GM23338 (cell line): ENCODE results near the gene PCDH1. TPM values are rescaled to one million over a fixed set of nuclear protein-coding genes. Genes with fewer than 3 reads are reported as not detected.

Experiments
- ATAC-seq: fragments of 200-7000 bp; cut with Tn5 transposase; 3 replicates; pipeline ENCODE4 v1.9.1; 2020
- DNase-seq: peaks from one replicate; pipeline ENCODE4 v3.0.0-alpha.2; 2015; ENCODE audit warnings: low spot score
- H2AFZ ChIP-seq: fragments of 200-600 bp; sonication (generic); 2 replicates; pipeline ENCODE4 v1.8.0; 2016; ENCODE audit warnings: antibody characterized with exemption, mild to moderate bottlenecking, moderate library complexity
- H3F3A ChIP-seq: fragments of 200-600 bp; sonication (generic); replicated peaks from 2 replicates; pipeline ENCODE4 v1.8.0; 2017; ENCODE audit warnings: antibody characterized with exemption, mixed run types, low read depth
- H3K27ac ChIP-seq: fragments of 200-600 bp; sonication (generic); 2 replicates; pipeline ENCODE4 v1.6.1; 2016; ENCODE audit warnings: low read depth
- H3K27me3 ChIP-seq: fragments of 200-600 bp; sonication (generic); 2 replicates; pipeline ENCODE4 v1.8.0; 2016; ENCODE audit warnings: mild to moderate bottlenecking, mixed run types, moderate library complexity; ENCODE audit not compliant: insufficient read depth
- H3K36me3 ChIP-seq: fragments of 200-600 bp; sonication (generic); 2 replicates; pipeline ENCODE4 v1.8.0; 2016; ENCODE audit warnings: mild to moderate bottlenecking; ENCODE audit not compliant: insufficient read depth
- H3K4me1 ChIP-seq: fragments of 200-600 bp; sonication (generic); 2 replicates; pipeline ENCODE4 v1.8.0; 2016; ENCODE audit warnings: mild to moderate bottlenecking, moderate library complexity; ENCODE audit not compliant: insufficient read depth
- H3K4me2 ChIP-seq: fragments of 200-600 bp; sonication (generic); 2 replicates; pipeline ENCODE4 v1.7.1; 2017; ENCODE audit warnings: mixed run types
- H3K4me3 ChIP-seq: fragments of 200-600 bp; sonication (generic); 2 replicates; pipeline ENCODE4 v1.6.1; 2016; ENCODE audit warnings: mixed run types
- H3K79me2 ChIP-seq: fragments of 200-600 bp; sonication (generic); replicated peaks from 2 replicates; pipeline ENCODE4 v1.8.0; 2017; ENCODE audit warnings: mild to moderate bottlenecking; ENCODE audit not compliant: insufficient read depth
- H3K9me2 ChIP-seq: fragments of 200-600 bp; sonication (generic); 2 replicates; pipeline ENCODE4 v1.8.0; 2017; ENCODE audit not compliant: insufficient read depth
- H4K20me1 ChIP-seq: fragments of 200-600 bp; sonication (generic); replicated peaks from 2 replicates; pipeline ENCODE4 v1.8.0; 2017; ENCODE audit warnings: mild to moderate bottlenecking; ENCODE audit not compliant: insufficient read depth
- H3K27ac Mint-ChIP-seq: 2 replicates; pipeline ENCODE4 v1.8.0; 2020; ENCODE audit warnings: inconsistent platforms, mild to moderate bottlenecking, moderate library complexity, mixed read lengths
- H3K27me3 Mint-ChIP-seq: 3 replicates; pipeline ENCODE4 v1.8.0; 2022; ENCODE audit warnings: low read depth, mild to moderate bottlenecking, moderate library complexity, mixed read lengths, inconsistent platforms; ENCODE audit not compliant: insufficient read depth, poor library complexity
- H3K36me3 Mint-ChIP-seq: 3 replicates; pipeline ENCODE4 v1.8.0; 2021; ENCODE audit warnings: low read depth, mild to moderate bottlenecking, inconsistent platforms, moderate library complexity, mixed read lengths
- H3K4me1 Mint-ChIP-seq: 3 replicates; pipeline ENCODE4 v1.8.0; 2020; ENCODE audit warnings: mild to moderate bottlenecking, inconsistent platforms, mixed read lengths
- H3K4me3 Mint-ChIP-seq: 3 replicates; pipeline ENCODE4 v1.8.0; 2021; ENCODE audit warnings: moderate library complexity, mild to moderate bottlenecking, inconsistent platforms, mixed read lengths
- H3K9me3 Mint-ChIP-seq: 3 replicates; pipeline ENCODE4 v1.8.0; 2020; ENCODE audit warnings: moderate library complexity, mild to moderate bottlenecking, inconsistent platforms, mixed read lengths
- CREB1 ChIP-seq: fragments of 250-450 bp; sonication (Bioruptor Pico); IDR thresholded peaks from 2 replicates; pipeline ENCODE4 v1.5.0; 2020; ENCODE audit warnings: low read depth, mild to moderate bottlenecking, moderate library complexity
- ETS1 ChIP-seq: IDR thresholded peaks from 2 replicates; pipeline ENCODE4 v1.6.1; 2016; ENCODE audit warnings: antibody characterized with exemption
- EZH2 ChIP-seq: fragments of 200-600 bp; sonication (generic); IDR thresholded peaks from one replicate; pipeline ENCODE4 v1.8.0; 2017; ENCODE audit warnings: antibody characterized with exemption, mild to moderate bottlenecking, low read depth; ENCODE audit not compliant: unreplicated experiment
- NANOG ChIP-seq: IDR thresholded peaks from 2 replicates; pipeline ENCODE4 v1.6.1; 2016; ENCODE audit warnings: antibody characterized with exemption, borderline replicate concordance
- POLR2AphosphoS5 ChIP-seq: IDR thresholded peaks from 2 replicates; pipeline ENCODE4 v1.6.1; 2016; ENCODE audit warnings: antibody characterized with exemption, low read depth
- STAT1 ChIP-seq: IDR thresholded peaks from one replicate; pipeline ENCODE4 v1.6.1; 2016; ENCODE audit warnings: antibody characterized with exemption; ENCODE audit not compliant: unreplicated experiment
- ZNF331 ChIP-seq: fragments of 250-450 bp; sonication (Bioruptor Pico); IDR thresholded peaks from 2 replicates; pipeline ENCODE4 v1.5.0; 2020; ENCODE audit warnings: low read depth, mild to moderate bottlenecking, moderate library complexity
- polyA plus RNA-seq: library from polyadenylated mRNA; unstranded; fragments of >200 nt; fragmentation: Nextera tagmentation; extraction: Ambion mirVana; gene quantifications from 2 replicates; pipeline ENCODE4 v1.2.1, GENCODE V29; 2016
- total RNA-seq: library from RNA; depleted of rRNA; stranded (reverse); fragments of >200 nt; shearing (Covaris generic); gene quantifications from 2 replicates; pipeline ENCODE4 v1.2.3, GENCODE V29; 2014
- TF ChIP-seq, protein P1 (sequence below): IDR thresholded peaks from one replicate; pipeline ENCODE4 v1.6.1; 2018; ENCODE audit warnings: antibody characterized with exemption; ENCODE audit not compliant: unreplicated experiment
- TF ChIP-seq, protein P2 (sequence below): fragments of 250-450 bp; sonication (Bioruptor Pico); IDR thresholded peaks from 2 replicates; pipeline ENCODE4 v1.5.0; 2020; ENCODE audit warnings: mild to moderate bottlenecking, moderate library complexity

PCDH1 gene
- total and polyA plus RNA-seq, 2 experiments from 2014 or later, result 26.2 to 183 TPM

DNA sequence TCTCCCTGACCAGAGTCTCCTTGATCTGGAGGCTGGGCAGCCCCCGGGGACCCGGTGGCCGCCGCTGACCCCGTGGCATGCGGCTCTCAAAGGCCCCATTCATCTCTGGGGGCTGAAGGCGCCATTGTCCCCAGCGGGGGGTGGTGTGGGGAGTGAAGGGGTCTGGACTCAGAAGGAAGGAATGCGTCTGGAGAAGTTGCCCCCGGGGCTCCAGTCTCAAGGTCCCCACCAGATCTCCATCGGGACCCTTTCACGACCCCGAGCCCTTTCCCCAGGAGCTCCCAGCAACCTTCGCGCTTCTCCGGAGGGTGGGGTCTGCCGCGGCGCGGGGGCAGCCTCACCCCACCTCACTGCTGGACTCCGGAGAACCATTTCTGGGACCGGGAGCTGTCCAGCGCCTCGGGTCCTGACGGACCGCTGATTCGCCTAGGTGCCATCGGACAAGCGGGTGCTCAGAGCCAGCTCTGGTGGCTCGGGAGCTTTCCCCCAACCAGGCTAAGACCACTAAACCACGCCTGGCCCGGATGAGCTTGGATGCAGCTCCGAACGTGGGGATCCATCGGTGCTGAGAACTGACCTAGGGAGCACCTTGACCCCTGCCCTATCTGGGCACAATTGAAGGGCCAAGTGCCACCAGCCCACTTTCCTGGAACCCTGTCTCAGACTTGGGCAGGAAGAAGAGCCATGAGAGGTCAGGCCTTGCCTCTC, 5.1 kb upstream of the PCDH1 start (continued):
- TF ChIP-seq ETS1, result no peak
- TF ChIP-seq NANOG, result no peak

GRCh38 chr5:141882594-141883183, 4.5 kb upstream of the PCDH1 start:
- Histone ChIP-seq H3K27me3 (peaks cover 5% of the 10 kb centered on the region; the same call in 1 of the 2 replicates), H3K9me2 (no peaks in the 10 kb centered on the region), H3K4me1 (peaks cover 45% of the 10 kb centered on the region), H3K79me2 (peaks cover 3% of the 10 kb centered on the region), H4K20me1 (no peaks in the 10 kb centered on the region), H2AFZ (0 out of 2 replicates have a peak overlapping the region, but pooled peaks have one; percentile 83), H3K4me3 (peak overlapping the region; percentile 79), H3F3A (peaks cover 17% of the 10 kb centered on the region; the same call in 1 of the 2 replicates), H3K4me2 (peak overlapping the region; percentile 100), H3K36me3 (no peaks in the 10 kb centered on the region), H3K27ac (no peak overlapping the region)
- Mint-ChIP-seq H3K27me3 (peaks cover 19% of the 10 kb centered on the region), H3K27ac (no peak overlapping the region), H3K4me3 (peak overlapping the region; percentile 68), H3K4me1 (peaks cover 48% of the 10 kb centered on the region), H3K36me3 (no peaks in the 10 kb centered on the region; the same call in 2 of the 3 replicates), H3K9me3 (no peaks in the 10 kb centered on the region)
- TF ChIP-seq, protein P1, sequence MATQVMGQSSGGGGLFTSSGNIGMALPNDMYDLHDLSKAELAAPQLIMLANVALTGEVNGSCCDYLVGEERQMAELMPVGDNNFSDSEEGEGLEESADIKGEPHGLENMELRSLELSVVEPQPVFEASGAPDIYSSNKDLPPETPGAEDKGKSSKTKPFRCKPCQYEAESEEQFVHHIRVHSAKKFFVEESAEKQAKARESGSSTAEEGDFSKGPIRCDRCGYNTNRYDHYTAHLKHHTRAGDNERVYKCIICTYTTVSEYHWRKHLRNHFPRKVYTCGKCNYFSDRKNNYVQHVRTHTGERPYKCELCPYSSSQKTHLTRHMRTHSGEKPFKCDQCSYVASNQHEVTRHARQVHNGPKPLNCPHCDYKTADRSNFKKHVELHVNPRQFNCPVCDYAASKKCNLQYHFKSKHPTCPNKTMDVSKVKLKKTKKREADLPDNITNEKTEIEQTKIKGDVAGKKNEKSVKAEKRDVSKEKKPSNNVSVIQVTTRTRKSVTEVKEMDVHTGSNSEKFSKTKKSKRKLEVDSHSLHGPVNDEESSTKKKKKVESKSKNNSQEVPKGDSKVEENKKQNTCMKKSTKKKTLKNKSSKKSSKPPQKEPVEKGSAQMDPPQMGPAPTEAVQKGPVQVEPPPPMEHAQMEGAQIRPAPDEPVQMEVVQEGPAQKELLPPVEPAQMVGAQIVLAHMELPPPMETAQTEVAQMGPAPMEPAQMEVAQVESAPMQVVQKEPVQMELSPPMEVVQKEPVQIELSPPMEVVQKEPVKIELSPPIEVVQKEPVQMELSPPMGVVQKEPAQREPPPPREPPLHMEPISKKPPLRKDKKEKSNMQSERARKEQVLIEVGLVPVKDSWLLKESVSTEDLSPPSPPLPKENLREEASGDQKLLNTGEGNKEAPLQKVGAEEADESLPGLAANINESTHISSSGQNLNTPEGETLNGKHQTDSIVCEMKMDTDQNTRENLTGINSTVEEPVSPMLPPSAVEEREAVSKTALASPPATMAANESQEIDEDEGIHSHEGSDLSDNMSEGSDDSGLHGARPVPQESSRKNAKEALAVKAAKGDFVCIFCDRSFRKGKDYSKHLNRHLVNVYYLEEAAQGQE, result peak; percentile 39
- TF ChIP-seq, protein P2, sequence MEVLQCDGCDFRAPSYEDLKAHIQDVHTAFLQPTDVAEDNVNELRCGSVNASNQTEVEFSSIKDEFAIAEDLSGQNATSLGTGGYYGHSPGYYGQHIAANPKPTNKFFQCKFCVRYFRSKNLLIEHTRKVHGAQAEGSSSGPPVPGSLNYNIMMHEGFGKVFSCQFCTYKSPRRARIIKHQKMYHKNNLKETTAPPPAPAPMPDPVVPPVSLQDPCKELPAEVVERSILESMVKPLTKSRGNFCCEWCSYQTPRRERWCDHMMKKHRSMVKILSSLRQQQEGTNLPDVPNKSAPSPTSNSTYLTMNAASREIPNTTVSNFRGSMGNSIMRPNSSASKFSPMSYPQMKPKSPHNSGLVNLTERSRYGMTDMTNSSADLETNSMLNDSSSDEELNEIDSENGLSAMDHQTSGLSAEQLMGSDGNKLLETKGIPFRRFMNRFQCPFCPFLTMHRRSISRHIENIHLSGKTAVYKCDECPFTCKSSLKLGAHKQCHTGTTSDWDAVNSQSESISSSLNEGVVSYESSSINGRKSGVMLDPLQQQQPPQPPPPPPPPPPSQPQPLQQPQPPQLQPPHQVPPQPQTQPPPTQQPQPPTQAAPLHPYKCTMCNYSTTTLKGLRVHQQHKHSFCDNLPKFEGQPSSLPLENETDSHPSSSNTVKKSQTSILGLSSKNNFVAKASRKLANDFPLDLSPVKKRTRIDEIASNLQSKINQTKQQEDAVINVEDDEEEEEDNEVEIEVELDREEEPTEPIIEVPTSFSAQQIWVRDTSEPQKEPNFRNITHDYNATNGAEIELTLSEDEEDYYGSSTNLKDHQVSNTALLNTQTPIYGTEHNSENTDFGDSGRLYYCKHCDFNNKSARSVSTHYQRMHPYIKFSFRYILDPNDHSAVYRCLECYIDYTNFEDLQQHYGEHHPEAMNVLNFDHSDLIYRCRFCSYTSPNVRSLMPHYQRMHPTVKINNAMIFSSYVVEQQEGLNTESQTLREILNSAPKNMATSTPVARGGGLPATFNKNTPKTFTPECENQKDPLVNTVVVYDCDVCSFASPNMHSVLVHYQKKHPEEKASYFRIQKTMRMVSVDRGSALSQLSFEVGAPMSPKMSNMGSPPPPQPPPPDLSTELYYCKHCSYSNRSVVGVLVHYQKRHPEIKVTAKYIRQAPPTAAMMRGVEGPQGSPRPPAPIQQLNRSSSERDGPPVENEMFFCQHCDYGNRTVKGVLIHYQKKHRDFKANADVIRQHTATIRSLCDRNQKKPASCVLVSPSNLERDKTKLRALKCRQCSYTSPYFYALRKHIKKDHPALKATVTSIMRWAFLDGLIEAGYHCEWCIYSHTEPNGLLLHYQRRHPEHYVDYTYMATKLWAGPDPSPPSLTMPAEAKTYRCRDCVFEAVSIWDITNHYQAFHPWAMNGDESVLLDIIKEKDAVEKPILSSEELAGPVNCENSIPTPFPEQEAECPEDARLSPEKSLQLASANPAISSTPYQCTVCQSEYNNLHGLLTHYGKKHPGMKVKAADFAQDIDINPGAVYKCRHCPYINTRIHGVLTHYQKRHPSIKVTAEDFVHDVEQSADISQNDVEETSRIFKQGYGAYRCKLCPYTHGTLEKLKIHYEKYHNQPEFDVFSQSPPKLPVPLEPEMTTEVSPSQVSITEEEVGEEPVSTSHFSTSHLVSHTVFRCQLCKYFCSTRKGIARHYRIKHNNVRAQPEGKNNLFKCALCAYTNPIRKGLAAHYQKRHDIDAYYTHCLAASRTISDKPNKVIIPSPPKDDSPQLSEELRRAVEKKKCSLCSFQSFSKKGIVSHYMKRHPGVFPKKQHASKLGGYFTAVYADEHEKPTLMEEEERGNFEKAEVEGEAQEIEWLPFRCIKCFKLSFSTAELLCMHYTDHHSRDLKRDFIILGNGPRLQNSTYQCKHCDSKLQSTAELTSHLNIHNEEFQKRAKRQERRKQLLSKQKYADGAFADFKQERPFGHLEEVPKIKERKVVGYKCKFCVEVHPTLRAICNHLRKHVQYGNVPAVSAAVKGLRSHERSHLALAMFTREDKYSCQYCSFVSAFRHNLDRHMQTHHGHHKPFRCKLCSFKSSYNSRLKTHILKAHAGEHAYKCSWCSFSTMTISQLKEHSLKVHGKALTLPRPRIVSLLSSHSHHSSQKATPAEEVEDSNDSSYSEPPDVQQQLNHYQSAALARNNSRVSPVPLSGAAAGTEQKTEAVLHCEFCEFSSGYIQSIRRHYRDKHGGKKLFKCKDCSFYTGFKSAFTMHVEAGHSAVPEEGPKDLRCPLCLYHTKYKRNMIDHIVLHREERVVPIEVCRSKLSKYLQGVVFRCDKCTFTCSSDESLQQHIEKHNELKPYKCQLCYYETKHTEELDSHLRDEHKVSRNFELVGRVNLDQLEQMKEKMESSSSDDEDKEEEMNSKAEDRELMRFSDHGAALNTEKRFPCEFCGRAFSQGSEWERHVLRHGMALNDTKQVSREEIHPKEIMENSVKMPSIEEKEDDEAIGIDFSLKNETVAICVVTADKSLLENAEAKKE (CRISPR knock-in tag), result 0 out of 2 replicates have a peak, but pooled peaks have one; percentile 1
- TF ChIP-seq ZNF331 (CRISPR knock-in tag), result no peak
- TF ChIP-seq NANOG, result no peak
- TF ChIP-seq ETS1, result no peak
- TF ChIP-seq STAT1, result no peak
- TF ChIP-seq CREB1 (CRISPR knock-in tag), result no peak
- no peak for TF ChIP-seq POLR2AphosphoS5
- no peak for TF ChIP-seq EZH2
- DNase-seq (peak; percentile 84), ATAC-seq (peak; percentile 3)
